OCI-LY3 (cell line): ENCODE data around the gene PLEKHA3.

ENCODE experiments used
- EZH2phosphoT487 ChIP-seq: fragments of 200-600 bp; shearing (Covaris generic); IDR thresholded peaks from 2 replicates; pipeline ENCODE4 v1.6.1; 2018; ENCODE audit warnings: antibody characterized with exemption, mixed run types, low read depth
- TF ChIP-seq, protein P1 (sequence below): fragments of 200-600, 300-600 bp; sonication (generic); IDR thresholded peaks from 2 replicates; pipeline ENCODE4 v1.5.1; 2014; ENCODE audit warnings: antibody characterized with exemption, low read length, low read depth

DNA sequence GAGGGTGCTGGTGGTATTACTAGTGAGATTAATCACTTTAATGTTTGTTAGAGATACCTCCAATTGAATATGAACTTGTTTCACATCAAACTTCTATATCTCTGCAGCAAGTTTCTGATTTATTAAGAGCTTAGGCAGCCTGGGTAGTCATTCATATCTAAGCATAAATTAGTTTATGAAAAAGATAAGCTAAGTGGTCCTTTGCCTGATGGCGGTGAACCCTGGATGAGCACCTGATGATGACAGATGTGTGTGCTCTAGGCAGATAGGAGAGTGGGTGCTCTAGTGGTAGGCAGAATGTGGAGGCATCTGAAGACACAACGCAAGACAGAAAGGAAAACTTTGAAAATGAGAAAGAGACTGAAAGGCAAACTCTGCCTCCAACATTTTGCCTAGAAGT is 6.9 kb upstream of the PLEKHA3 start:
- TF ChIP-seq EZH2phosphoT487 = no peak
- TF ChIP-seq, protein P1, sequence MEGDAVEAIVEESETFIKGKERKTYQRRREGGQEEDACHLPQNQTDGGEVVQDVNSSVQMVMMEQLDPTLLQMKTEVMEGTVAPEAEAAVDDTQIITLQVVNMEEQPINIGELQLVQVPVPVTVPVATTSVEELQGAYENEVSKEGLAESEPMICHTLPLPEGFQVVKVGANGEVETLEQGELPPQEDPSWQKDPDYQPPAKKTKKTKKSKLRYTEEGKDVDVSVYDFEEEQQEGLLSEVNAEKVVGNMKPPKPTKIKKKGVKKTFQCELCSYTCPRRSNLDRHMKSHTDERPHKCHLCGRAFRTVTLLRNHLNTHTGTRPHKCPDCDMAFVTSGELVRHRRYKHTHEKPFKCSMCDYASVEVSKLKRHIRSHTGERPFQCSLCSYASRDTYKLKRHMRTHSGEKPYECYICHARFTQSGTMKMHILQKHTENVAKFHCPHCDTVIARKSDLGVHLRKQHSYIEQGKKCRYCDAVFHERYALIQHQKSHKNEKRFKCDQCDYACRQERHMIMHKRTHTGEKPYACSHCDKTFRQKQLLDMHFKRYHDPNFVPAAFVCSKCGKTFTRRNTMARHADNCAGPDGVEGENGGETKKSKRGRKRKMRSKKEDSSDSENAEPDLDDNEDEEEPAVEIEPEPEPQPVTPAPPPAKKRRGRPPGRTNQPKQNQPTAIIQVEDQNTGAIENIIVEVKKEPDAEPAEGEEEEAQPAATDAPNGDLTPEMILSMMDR = no peak
